MM.1S (cell line): ENCODE results near the gene PORCN.

Experiments
- EZH2 ChIP-seq: fragments of 300-600 bp; sonication (generic); optimal IDR thresholded peaks from 2 replicates; pipeline ENCODE3; 2017; ENCODE audit warnings: low read depth, mild to moderate bottlenecking, antibody characterized with exemption, low read length, mixed read lengths
- TF ChIP-seq, protein P1 (sequence below): fragments of 300-600 bp; sonication (generic); IDR thresholded peaks from 2 replicates; pipeline ENCODE4 v1.5.1; 2016; ENCODE audit warnings: antibody characterized with exemption, low read length, mixed read lengths

DNA sequence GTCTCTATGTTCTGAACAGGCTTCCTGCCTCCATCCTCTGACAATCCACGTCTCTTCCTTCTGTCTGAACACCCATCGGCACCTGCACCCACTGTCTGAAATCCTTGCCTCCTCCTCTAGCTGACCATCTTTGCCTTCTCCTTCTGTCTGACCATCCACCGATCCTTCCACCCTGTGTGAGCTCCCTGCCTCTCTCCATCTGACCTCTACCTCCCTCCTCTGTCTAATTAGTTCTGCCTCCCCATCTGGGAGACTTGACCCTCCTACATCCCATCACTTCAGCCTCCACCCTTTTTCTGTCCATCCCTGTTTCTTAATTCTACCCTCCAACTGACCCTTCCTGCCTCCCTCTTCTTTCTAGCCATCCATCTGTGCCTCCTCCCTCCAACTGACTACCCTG is 48.8 kb upstream of the PORCN start:
- TF ChIP-seq, protein P1, sequence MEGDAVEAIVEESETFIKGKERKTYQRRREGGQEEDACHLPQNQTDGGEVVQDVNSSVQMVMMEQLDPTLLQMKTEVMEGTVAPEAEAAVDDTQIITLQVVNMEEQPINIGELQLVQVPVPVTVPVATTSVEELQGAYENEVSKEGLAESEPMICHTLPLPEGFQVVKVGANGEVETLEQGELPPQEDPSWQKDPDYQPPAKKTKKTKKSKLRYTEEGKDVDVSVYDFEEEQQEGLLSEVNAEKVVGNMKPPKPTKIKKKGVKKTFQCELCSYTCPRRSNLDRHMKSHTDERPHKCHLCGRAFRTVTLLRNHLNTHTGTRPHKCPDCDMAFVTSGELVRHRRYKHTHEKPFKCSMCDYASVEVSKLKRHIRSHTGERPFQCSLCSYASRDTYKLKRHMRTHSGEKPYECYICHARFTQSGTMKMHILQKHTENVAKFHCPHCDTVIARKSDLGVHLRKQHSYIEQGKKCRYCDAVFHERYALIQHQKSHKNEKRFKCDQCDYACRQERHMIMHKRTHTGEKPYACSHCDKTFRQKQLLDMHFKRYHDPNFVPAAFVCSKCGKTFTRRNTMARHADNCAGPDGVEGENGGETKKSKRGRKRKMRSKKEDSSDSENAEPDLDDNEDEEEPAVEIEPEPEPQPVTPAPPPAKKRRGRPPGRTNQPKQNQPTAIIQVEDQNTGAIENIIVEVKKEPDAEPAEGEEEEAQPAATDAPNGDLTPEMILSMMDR = no peak
- TF ChIP-seq EZH2 = no peak
